SK-N-SH treated with all-trans-retinoic acid at 6 μM for 48 hours (cell line): ENCODE measurements around the gene ITGAV.

ENCODE experiments used
- ATAC-seq: fragments of 200-7000 bp; cut with Tn5 transposase; 3 replicates; pipeline ENCODE4 v1.9.1; 2020; ENCODE audit warnings: mild to moderate bottlenecking, moderate library complexity
- BACH2 ChIP-seq: fragments of 250-450 bp; sonication (Bioruptor Pico); IDR thresholded peaks from 2 replicates; pipeline ENCODE4 v1.9.0; 2021; ENCODE audit warnings: mild to moderate bottlenecking, borderline replicate concordance
- CREB5 ChIP-seq: fragments of 250-450 bp; sonication (Bioruptor Pico); IDR thresholded peaks from 2 replicates; pipeline ENCODE4 v1.5.1; 2020; ENCODE audit warnings: low read depth, mild to moderate bottlenecking, moderate library complexity
- CSDC2 ChIP-seq: fragments of 250-450 bp; sonication (Bioruptor Pico); IDR thresholded peaks from 2 replicates; pipeline ENCODE4 v1.5.0; 2020; ENCODE audit warnings: mild to moderate bottlenecking, moderate library complexity
- CSRNP3 ChIP-seq: fragments of 250-450 bp; sonication (Bioruptor Pico); IDR thresholded peaks from 2 replicates; pipeline ENCODE4 v1.5.1; 2021; ENCODE audit warnings: mild to moderate bottlenecking, moderate library complexity
- ESRRG ChIP-seq: fragments of 250-450 bp; sonication (Bioruptor Pico); IDR thresholded peaks from 2 replicates; pipeline ENCODE4 v1.6.1; 2021; ENCODE audit warnings: mild to moderate bottlenecking
- GLIS3 ChIP-seq: fragments of 250-450 bp; sonication (Bioruptor Pico); IDR thresholded peaks from 2 replicates; pipeline ENCODE4 v1.5.0; 2020; ENCODE audit warnings: mild to moderate bottlenecking, moderate library complexity
- ISL1 ChIP-seq: fragments of 250-450 bp; sonication (Bioruptor Pico); IDR thresholded peaks from 2 replicates; pipeline ENCODE4 v2.1.2; 2022; ENCODE audit warnings: mild to moderate bottlenecking, moderate library complexity
- OSR1 ChIP-seq: fragments of 250-450 bp; sonication (Bioruptor Pico); IDR thresholded peaks from 2 replicates; pipeline ENCODE4 v1.8.0; 2022; ENCODE audit warnings: moderate library complexity, mild to moderate bottlenecking, inconsistent platforms
- POU6F1 ChIP-seq: fragments of 250-450 bp; sonication (Bioruptor Pico); IDR thresholded peaks from 2 replicates; pipeline ENCODE4 v1.8.0; 2021; ENCODE audit warnings: low read depth, mild to moderate bottlenecking, moderate library complexity, borderline replicate concordance
- RARB ChIP-seq: fragments of 250-450 bp; sonication (Bioruptor Pico); IDR thresholded peaks from 2 replicates; pipeline ENCODE4 v1.8.0; 2021; ENCODE audit warnings: mild to moderate bottlenecking, moderate library complexity
- SNAI2 ChIP-seq: fragments of 250-450 bp; sonication (Bioruptor Pico); IDR thresholded peaks from 2 replicates; pipeline ENCODE4 v1.5.0; 2020; ENCODE audit warnings: mild to moderate bottlenecking, moderate library complexity
- TCF4 ChIP-seq: fragments of 250-450 bp; sonication (Bioruptor Pico); IDR thresholded peaks from 2 replicates; pipeline ENCODE4 v1.8.0; 2021; ENCODE audit warnings: mild to moderate bottlenecking, moderate library complexity, borderline replicate concordance
- TOX ChIP-seq: fragments of 250-450 bp; sonication (Bioruptor Pico); IDR thresholded peaks from 2 replicates; pipeline ENCODE4 v1.8.0; 2021; ENCODE audit warnings: mild to moderate bottlenecking, moderate library complexity, borderline replicate concordance
- TSHZ2 ChIP-seq: fragments of 250-450 bp; sonication (Bioruptor Pico); IDR thresholded peaks from 2 replicates; pipeline ENCODE4 v1.5.0; 2020; ENCODE audit warnings: mild to moderate bottlenecking, moderate library complexity
- ZC3H10 ChIP-seq: fragments of 250-450 bp; sonication (Bioruptor Pico); IDR thresholded peaks from 2 replicates; pipeline ENCODE4 v1.5.1; 2021; ENCODE audit warnings: mild to moderate bottlenecking, moderate library complexity
- ZFP3 ChIP-seq: fragments of 250-450 bp; sonication (Bioruptor Pico); IDR thresholded peaks from 2 replicates; pipeline ENCODE4 v1.5.0; 2020; ENCODE audit warnings: mild to moderate bottlenecking, moderate library complexity
- ZFP30 ChIP-seq: fragments of 450-650 bp; formaldehyde crosslinking; IDR thresholded peaks from 2 replicates; pipeline ENCODE4 v1.5.0; 2022; ENCODE audit warnings: mild to moderate bottlenecking, moderate library complexity
- ZNF565 ChIP-seq: fragments of 450-650 bp; formaldehyde crosslinking; conservative IDR thresholded peaks from 2 replicates; pipeline ENCODE4 v1.5.0; 2020; ENCODE audit warnings: low read depth, mild to moderate bottlenecking, moderate library complexity
- ZNF70 ChIP-seq: fragments of 450-650 bp; formaldehyde crosslinking; IDR thresholded peaks from 2 replicates; pipeline ENCODE4 v1.5.0; 2020; ENCODE audit warnings: mild to moderate bottlenecking, moderate library complexity

The ITGAV gene

GRCh38 chr2:186611526-186611925, 21.7 kb downstream of the ITGAV start:
- ATAC-seq: no peak
- TF ChIP-seq ZFP3 (CRISPR knock-in tag) (no peak), OSR1 (CRISPR knock-in tag) (no peak), ESRRG (CRISPR knock-in tag) (no peak)

- no peak for ATAC-seq
- no peak for TF ChIP-seq CSDC2 (CRISPR knock-in tag)
- TF ChIP-seq SNAI2: no peak
- TF ChIP-seq ZC3H10 (CRISPR knock-in tag): no peak
- no peak for TF ChIP-seq RARB
- TF ChIP-seq TCF4 (CRISPR knock-in tag): no peak
- TF ChIP-seq ZFP30 (CRISPR knock-in tag): no peak
- no peak for TF ChIP-seq CREB5 (CRISPR knock-in tag)
- no peak for TF ChIP-seq TOX
- no peak for TF ChIP-seq ZNF70 (CRISPR knock-in tag)
- TF ChIP-seq ZFP3 (CRISPR knock-in tag): no peak
- TF ChIP-seq ZNF565 (CRISPR knock-in tag): no peak
Observed at GRCh38 chr2:186612026-186612425, 22.2 kb downstream of the ITGAV start.

- TF ChIP-seq ZNF565 (CRISPR knock-in tag): no peak
- TF ChIP-seq POU6F1 (CRISPR knock-in tag): no peak
- TF ChIP-seq, all 23 proteins: peak for 0
- no peak for ATAC-seq
Observed at GRCh38 chr2:186612555-186613440, 22.9 kb downstream of the ITGAV start.

- ATAC-seq: no peak
- no peak for TF ChIP-seq RARB
- no peak for TF ChIP-seq ISL1 (CRISPR knock-in tag)
- no peak for TF ChIP-seq ESRRG (CRISPR knock-in tag)
- TF ChIP-seq CREB5 (CRISPR knock-in tag): no peak
- no peak for TF ChIP-seq TSHZ2
- TF ChIP-seq BACH2: no peak
- TF ChIP-seq TCF4 (CRISPR knock-in tag): no peak
- TF ChIP-seq SNAI2: no peak
- no peak for TF ChIP-seq GLIS3 (CRISPR knock-in tag)
- no peak for TF ChIP-seq CSRNP3 (CRISPR knock-in tag)
- no peak for TF ChIP-seq ZFP3 (CRISPR knock-in tag)
- no peak for TF ChIP-seq OSR1 (CRISPR knock-in tag)
- TF ChIP-seq POU6F1 (CRISPR knock-in tag): no peak
- TF ChIP-seq ZNF565 (CRISPR knock-in tag): no peak
- no peak for TF ChIP-seq ZFP30 (CRISPR knock-in tag)
- no peak for TF ChIP-seq CSDC2 (CRISPR knock-in tag)
- no peak for TF ChIP-seq TOX
- TF ChIP-seq, all 23 proteins: peak for 0
Observed at GRCh38 chr2:186614373-186614772, 24.5 kb downstream of the ITGAV start.
